ENCODE data around the gene GPRIN3.

The GPRIN3 gene

DNA sequence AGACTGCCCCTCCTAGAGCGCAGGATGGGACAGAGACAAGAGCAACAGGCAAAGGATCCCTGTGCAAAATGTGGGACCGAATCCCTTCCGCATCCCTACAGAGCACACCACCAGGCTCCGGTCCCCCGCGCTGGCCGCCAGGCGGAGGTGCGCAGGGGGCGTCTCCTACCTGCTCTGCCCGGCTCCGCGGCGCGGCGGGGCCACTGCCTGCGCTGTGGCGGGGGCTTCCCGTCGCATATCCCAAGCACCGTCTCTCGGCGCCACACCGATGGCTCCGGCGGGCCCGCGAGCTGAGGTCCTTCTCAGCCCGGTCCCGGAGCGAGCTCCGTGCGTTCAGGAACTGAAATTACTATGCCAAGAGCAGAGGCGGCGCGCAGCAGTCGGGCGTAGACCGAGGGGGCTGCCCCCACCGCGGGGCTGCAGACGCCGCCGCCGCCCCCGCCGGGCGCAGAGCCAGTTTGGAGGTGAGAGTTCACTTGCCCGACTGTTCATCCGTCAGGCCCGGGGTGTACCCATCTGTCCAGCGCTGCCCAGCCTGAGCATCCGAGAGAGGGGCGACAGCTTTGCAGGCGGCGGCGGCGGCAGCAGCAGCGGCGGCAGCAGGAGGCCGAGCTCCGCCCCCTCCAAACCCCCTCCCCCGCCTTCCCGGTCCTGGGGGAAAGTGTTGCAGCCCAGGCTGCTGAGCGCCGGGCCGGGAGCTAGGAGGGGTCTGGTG is at the start of gene GPRIN3:
Gene GPRIN3 (minus strand): TSS at position 355 of the 715 bp plus-strand sequence. CDS start 57,690 bp downstream, outside the sequence.
- no peak for FAIRE-seq

DNA sequence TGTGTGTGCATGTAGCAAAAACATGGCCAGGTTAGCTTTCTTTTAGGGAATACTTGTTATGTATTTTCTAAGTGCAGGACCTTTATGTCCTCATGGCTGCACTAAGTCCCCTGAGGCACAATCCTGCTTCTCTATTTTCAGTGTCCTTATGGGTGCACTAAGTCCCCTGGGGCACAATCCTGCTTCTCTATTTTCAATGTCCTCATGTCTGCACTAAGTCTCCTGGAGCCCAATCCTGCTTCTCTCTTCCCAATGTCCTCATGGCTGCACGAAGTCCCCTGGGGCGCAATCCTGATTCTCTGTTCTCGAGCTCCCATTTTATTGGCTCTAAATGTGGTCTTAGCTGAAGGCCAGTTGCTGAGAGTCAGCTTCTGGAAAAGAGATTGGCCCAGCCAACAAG is 49.7 kb upstream of the GPRIN3 start:
- FAIRE-seq: no peak

DNA sequence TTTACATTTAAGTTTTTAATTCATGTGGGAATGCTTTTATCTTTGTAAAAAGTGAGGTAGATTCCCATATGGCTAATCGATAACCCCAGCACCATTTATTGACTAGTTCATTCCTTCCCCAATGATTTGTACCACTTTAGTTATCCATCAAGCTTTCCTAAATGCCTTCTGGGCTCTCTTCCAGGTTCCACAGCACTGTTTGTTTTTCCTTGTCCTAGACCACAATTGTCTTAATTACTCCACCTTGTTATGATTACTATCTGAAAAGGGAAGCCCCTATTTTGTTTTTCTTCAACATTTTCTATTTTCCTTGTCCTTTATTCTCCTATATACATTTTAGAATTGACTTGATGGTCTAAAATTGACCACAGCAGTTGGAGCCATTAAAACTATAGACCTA is 48.5 kb upstream of the GPRIN3 start:
- no peak for FAIRE-seq

DNA sequence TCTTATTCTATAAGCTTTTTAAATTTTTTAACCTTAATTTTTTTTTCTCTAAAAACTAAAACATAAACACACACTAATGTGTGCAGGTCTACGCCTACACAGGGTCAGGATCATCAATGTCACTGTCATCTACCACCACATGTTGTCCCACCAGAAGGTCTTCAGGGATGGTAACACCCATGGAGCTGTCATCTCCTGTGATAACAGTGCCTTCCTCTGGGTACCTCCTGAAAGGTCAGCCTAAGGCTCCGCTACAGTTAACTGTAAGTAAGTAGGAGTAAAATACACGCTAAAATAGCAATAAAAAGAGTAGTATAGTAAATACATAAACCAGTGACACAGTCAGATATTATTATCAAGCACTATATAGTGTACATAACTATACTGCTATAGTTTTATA is 45.9 kb upstream of the GPRIN3 start:
- FAIRE-seq: no peak

DNA sequence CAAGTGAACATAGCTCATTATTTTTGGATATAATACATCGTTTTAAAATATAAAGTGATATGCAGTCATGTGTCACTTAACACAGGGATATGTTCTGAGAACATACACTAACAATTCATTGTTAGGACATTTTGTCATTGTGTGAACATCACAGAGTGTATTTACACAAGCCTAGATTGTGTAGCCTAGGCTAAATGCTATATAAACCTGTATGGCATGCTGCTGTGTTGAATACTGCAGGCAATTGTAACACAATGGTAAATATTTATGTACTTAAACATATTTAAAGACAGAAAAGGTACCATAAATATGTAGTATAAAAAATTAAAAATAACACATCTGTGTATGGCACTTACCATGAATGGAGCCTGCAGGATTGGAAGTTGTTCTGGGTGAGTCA is 44.9 kb upstream of the GPRIN3 start:
- no peak for FAIRE-seq

DNA sequence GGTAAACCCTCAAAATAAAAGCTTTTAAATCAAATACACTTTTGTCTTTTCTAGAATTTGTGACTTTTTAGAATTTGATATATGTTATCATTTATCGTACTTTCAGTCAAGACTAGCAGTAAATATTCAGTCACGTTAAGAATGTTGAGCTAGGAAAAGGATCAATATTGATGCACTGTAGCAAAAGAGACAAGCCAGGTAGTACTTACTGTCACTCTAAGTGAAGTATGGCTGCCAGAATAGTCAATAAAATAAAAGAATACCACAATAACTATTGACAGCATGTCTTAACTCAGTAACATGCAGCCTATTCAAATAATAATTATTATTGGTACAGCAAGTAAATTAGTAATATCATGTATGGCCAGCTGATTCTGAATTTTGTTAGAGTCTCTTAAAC is 43.6 kb upstream of the GPRIN3 start:
- FAIRE-seq: no peak

DNA sequence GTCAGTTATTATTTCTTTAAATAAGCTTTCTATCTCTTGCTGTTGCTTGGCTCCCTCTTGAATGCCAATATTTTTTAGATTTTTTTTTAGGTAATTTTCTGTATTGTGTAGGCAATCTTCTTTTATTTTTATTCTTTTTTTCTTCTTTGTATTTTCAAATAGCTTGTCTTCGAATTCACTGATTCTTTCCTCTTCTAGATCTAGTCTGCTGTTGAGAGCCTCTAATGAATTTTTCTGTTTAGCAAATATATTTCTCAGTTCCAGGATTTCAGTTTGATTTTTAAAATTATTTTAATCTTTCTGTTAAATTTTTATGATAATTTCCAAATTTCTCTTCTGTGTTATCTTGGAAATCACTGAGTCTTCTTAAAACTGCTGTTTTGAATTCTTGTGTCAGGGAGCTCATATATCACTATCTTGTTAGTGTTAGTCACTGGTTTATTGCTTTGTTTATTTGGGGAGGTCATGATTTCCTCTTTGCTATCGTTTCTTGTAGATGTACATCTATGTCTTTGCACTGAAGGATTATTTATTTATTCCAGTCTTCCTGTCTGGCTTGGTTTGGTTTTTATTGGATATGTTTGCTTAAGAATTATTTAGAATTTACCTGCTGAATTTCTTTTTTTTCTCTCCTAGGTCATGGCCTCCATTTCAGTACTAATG is 39.9 kb upstream of the GPRIN3 start:
- FAIRE-seq: peak; percentile 21

DNA sequence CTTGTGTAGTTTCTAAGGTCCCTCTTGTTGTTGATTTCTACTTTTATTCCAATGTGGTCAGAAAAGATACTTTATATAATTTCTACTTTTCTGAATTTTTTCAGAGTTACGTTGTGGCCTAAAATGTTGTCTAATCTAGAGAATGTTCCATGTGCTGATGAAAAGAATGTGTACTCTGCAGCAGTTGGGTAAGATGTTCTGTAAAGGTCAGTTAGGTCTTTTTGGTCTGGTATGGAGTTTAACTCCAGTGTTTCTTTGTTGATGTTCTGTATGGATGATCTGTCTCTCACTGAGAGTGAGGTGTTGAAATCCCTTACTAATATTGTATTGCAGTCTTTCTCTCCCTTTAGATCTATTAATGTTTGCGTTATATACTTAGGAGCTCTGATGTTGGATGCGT is 37.0 kb upstream of the GPRIN3 start:
- no peak for FAIRE-seq

DNA sequence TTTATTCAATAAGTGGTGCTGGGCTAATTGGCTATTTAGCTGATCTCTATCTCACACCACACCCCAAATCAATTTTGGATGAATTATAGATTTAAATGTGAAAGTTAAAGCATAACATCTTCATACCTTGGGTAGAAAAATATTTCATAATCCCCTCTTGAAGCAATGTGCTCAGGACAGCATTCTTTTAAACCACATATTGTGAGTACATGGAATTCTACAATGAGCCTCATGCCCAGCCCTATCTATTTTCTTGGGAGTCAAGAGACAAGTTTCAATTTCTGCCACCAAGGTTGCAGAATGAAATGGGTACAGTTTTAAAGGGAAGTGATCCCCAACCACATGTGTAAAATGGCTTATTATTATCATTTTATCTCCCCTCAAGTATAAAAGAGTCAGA is 30.6 kb upstream of the GPRIN3 start:
- no peak for FAIRE-seq

DNA sequence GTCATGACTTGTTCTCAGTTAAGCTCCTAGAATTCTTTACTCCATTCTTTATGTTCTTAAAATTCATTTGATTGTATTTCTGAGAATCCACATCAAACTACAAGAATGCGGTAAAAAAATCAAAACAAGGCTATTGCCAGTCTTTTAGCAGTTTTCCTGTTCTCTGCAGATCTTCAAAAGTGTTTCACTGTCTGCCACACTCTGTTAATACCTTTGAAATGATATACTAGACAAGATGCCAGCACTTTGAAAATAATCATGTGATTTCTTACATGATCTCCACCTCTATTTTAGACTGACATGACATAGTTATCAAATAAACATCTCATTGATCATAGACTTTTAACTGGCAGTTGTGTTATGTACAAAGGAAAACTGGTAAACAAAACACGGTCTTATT is 30.1 kb upstream of the GPRIN3 start:
- no peak for FAIRE-seq

DNA sequence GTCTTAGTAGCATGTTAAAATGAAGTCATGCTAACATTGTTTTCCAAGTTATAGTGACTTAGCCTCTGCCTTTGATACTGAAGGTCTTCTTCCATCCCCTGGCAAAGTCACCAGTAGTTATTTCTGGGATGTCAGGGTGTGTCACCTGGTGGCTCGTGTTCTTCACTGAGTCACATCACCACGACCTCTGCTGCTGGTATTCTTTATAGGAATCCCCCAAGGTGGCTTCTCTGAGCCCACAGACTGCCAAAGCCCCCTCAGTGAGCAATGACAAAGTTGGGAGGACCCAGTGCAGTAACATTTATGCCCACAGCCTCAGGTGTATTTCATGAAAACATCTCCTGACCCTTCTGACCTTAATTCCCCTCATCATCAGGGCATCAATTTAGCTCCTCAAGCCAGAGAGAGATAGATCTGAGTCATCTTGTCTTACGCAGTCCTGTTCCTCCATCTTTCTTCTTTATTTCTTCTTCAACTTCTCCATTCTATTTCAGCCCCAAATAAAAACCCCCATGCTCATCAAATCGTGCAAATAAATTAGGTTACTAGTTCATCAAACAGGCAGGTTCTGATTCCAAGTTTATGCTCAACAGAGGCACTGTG is 29.3 kb upstream of the GPRIN3 start:
- FAIRE-seq: no peak

DNA sequence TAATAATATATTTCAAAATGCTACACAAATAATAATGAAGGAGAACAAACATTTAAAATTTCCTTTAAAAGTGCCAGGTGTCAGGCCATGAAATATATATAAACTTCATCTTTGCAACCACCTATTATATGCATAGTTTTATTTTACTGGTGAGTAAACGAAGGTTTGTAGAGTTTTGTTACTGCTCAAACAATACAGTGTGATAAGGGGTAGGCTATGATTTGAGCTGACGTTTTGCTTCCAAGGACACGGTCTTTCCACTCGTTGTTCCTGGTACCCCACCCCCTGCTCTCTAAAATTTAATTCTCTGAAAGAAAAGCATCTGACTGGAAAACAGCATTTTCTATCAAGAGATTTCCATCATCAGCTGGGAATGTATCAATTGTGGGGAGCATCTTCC is 27.2 kb upstream of the GPRIN3 start:
- no peak for FAIRE-seq

DNA sequence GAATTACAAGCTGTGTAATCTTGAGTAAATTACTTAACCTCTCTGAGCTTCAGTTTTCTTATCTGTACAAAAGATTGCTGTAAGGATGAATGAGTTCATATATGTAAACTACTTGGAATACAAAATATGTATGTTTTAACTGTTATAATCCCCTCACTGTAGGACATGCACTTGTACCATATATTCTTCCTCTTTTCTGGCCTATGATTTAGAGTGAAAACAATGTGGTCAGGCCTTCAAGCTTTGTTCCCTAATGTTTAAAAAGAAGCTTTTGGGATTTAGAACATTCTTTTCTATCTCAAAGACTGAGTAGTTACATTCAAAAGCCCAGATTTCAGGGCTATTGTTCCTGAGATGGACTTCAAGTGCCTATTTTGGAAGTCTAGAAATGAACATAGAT is 26.7 kb upstream of the GPRIN3 start:
- FAIRE-seq: no peak

DNA sequence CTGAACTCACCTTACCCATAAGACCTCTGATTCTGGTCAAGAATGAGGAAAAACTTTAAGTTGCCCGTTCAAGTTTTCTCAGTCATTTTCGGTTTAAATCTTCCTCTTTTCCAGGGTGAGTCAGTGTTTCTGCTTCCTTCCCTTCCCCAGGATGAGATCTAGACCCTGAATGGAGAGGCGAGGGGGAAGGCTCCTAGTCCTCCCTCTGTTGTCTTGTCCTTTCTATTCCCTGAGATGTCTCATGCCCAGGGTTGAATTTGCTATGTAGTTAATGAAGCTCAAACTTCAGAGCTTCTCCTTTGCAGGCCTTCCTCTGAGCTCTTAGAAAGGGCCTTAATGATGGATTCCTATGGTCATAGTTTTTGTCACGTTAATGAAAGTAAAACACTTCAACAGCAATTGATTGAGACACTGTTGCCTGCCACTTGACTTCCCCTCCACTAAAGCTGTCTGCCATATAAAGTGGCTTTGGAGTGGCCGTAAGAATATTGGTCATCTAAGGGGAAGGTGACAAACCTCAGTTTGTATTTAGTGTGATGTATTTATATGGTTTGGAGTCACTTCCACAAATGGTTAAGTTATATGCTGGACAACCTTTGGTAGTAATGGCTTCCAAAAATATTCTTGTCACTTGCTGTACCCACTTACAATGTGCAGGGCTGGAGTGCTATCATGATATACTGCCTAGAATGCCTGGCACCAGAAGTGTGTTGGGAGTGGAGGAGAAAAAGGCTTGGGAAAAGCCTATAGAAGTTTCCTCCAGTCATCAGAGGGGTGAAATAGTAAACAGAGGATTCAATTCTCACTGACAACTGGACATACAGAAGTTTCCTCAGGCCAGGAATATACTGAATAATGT is 24.3 kb upstream of the GPRIN3 start:
- no peak for FAIRE-seq

DNA sequence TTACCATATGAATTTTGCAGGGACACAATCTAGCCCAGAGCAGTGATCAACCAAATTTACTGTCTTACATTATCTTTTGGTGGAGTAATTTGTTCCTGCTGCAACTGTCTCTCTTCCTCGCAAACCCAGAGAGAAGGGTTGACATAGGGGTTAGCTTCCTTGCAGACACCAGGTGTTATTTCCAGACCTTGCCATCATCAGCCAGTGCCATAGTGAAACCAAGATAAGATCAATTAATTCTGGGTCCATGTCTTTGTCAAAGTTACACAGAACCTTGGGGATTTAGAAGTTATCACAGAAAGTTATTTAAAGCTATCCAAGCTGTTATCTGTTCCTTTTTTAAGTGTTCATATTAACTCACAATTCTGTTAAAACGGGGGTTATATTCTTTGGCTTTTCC is 23.6 kb upstream of the GPRIN3 start:
- FAIRE-seq: no peak

DNA sequence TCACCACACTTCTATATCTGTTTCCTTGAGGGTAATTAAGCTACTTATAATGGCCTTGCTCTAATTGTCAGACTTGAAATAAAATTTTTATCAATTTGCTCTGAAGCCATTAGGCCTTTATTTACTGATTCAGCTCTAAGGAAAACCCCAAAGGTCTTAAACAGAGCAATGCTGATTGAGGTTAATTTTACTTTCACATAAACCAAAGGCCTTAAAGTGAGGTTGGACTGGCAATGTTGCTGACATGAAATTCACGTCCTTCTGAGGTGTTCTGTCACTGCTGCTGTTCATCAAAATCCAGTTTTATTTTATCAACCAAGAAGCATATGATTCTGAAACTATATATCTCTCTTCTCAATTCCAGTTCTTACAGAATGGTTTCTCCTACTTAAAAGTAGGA is 21.7 kb upstream of the GPRIN3 start:
- no peak for FAIRE-seq

DNA sequence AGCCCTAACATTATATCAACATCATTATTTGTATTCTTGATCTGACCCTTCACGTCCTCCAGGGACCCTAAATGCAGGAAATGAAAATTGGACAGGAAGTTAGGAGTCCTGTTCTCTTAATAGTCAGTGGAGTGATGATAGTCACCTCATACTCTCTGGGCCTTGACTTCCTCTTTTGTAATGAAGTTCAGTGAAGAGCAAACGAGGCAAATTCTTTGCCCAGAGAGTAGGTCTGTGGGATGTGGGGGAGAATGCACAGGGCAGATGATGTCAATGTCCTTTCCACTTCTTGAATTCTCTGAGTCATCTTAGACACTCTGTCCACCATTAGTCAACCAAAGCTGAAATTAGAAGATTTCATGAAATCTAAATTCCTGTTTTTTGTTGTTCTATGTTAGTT is 17.1 kb upstream of the GPRIN3 start:
- no peak for FAIRE-seq

DNA sequence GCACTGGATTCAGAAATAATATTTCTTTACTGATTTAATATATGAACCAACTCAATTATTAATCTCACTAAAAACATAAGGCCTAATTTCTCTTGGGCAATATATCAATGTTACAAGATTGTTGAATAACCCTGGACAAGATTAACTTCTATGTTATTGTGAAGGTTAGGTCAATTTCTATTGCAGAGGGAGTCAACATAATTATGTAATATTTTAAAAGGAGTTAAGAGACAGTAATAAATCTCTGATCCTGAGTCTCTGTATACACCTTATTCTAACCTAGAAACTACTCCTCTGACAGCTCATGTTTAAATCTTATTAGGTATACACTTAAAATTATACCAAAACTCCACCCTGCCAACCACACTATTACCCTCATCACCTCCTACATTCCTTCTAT is 15.1 kb upstream of the GPRIN3 start:
- FAIRE-seq: no peak

DNA sequence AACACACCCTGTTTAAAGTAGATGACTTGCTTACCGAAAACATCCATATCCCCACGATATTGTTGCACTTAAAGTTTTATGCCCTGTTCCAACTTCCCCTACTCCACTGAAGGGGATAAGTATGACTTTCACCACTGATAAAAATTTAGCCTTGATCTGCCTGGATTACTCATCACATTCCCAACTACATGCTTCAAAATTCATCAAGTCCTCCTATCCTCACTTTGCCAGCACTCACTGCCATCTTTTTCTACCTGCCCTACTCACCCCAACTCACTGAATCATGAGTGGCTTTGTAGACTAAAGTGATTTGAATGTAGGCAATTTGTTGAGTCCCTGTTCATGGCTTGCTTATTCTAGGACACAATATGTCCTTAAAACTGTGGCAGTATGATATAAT is 12.2 kb upstream of the GPRIN3 start:
- FAIRE-seq: no peak

DNA sequence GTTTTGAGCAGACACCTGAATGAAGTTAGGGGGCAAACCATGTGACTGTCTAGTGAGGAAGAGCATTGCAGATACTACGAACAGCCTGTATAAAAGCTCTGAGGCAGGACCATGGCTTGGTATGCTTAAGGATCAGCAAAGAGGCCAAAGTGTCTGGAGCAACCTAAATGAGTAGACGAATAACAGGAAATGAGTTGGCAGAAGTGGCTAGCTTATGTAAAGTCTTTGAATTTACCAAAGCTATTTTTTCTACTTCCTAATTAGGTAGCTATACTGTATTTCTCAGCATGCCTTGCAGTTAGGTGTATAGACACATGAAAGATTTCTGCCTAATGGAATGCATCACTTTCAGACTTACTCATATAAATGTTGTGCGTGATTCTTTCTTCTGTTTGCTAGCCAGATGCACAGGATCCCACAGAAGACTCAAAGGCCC is 9.3 kb upstream of the GPRIN3 start:
- no peak for FAIRE-seq

DNA sequence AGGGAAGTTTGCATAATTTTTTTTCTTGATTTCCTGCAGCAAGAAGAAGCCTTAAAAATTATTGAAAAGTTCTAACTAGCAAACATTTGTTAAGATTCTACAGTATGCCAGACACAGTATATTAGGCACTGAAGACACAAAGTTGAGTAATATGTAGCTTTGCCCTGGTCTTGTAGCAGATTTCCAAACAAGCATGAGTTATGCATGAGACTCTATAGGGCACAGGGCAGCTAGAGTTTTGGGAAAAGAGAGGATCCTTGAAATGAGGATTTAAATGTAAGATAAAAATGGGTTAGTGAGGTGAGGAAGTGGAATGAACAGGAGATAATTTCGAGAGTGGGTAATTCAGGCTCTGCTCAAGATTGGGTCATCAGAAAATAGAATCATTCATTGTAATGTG is 8.6 kb upstream of the GPRIN3 start:
- no peak for FAIRE-seq

DNA sequence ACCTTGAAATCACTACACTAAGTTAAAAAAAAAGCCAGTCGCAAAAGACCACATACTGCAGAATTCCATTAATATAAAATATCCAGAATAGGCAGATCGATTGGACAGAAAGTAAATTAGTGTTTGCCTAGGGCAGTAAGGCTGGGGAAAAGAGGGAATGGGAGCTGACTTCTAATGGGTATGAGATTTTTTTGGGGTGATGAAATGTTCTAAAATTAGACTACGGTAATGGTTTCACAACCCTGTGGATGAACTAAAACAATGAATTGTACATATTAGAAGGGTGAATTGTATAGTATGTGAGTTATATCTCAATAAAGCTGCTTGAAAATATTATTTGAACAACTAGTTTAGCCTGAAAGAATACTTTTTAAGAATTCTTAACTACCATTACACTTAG is 6.7 kb upstream of the GPRIN3 start:
- FAIRE-seq: no peak

DNA sequence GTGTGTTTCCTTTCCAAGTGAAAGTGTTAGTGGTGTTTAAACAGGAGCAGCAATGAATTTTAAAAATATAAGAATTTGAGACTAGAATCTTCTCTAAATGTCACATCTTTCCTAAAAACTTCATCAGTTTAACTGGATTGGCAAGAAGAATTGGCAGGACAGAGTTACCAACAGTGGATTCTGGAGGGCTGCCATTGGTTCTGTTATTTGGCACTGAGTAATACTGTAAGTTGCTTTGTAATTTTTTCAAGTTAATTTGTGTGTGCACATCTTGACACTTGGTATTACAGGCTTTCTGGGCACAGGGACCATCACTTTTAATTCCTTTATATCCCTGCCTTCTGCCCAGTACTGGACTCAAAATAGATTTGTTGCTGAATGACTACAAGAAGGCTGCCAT is 4.5 kb upstream of the GPRIN3 start:
- no peak for FAIRE-seq
